Stromal cell of bone marrow (primary cell): ENCODE measurements around the gene ARFGAP1.
"Not testable (repeated sequence)": the region's sequence is repeated elsewhere in the genome, so short reads cannot be mapped to it uniquely, and the experiment has no call there.

ENCODE experiments used
- DNase-seq: peaks from one replicate; pipeline ENCODE4 v3.0.0-alpha.2; 2012; ENCODE audit warnings: low read depth

ARFGAP1 gene

GRCh38 chr20:63292292-63292701, 19.7 kb downstream of the ARFGAP1 start:
- DNase-seq = no peak

GRCh38 chr20:63292904-63293303, 20.3 kb downstream of the ARFGAP1 start, which contains the start of gene COL20A1:
TSS of gene COL20A1 (plus strand) at chr20:63293186. CDS start at chr20:63295108, 1,922 bp downstream.
- no peak for DNase-seq

GRCh38 chr20:63293456-63293855, 20.8 kb downstream of the ARFGAP1 start:
- DNase-seq = no peak

GRCh38 chr20:63293871-63294535, 21.4 kb downstream of the ARFGAP1 start:
- no peak for DNase-seq

GRCh38 chr20:63294536-63294900, 21.9 kb downstream of the ARFGAP1 start:
- DNase-seq = no peak

GRCh38 chr20:63295018-63295417, 22.4 kb downstream of the ARFGAP1 start:
- DNase-seq = no peak

- DNase-seq = no peak
Observed at GRCh38 chr20:63295422-63295821, 22.8 kb downstream of the ARFGAP1 start.

GRCh38 chr20:63295846-63296245, 23.2 kb downstream of the ARFGAP1 start:
- no peak for DNase-seq

- DNase-seq = no peak
Observed at GRCh38 chr20:63296531-63297299, 24.1 kb downstream of the ARFGAP1 start.

GRCh38 chr20:63297371-63297781, 24.8 kb downstream of the ARFGAP1 start:
- DNase-seq = no peak

- DNase-seq = no peak
Observed at GRCh38 chr20:63297796-63298572, 25.4 kb downstream of the ARFGAP1 start.

GRCh38 chr20:63298731-63299312, 26.2 kb downstream of the ARFGAP1 start:
- DNase-seq = no peak

GRCh38 chr20:63301671-63302070, 29.1 kb downstream of the ARFGAP1 start:
- DNase-seq = no peak

GRCh38 chr20:63303095-63303666, 30.6 kb downstream of the ARFGAP1 start:
- DNase-seq = no peak

GRCh38 chr20:63305393-63305792, 32.8 kb downstream of the ARFGAP1 start:
- DNase-seq = no peak

- not testable (repeated sequence) for DNase-seq
Observed at GRCh38 chr20:63305933-63306672, 33.5 kb downstream of the ARFGAP1 start.

- no peak for DNase-seq
Observed at GRCh38 chr20:63306673-63307537, 34.3 kb downstream of the ARFGAP1 start.

- no peak for DNase-seq
Observed at GRCh38 chr20:63307538-63308217, 35.1 kb downstream of the ARFGAP1 start.

GRCh38 chr20:63308218-63308911, 35.8 kb downstream of the ARFGAP1 start:
- no peak for DNase-seq
